HG03066 (cell line): ENCODE measurements around the gene PHF12.

Experiments used
- ATAC-seq: cut with Tn5 transposase; IDR thresholded peaks from one replicate; pipeline ENCODE4 v1.9.1; 2021; ENCODE audit warnings: low read depth; ENCODE audit not compliant: unreplicated experiment

Gene PHF12

GRCh38 chr17:28951428-28951990 is at the start of gene PHF12:
PHF12 (minus strand) TSS chr17:28951518; CDS start chr17:28950960, 558 bp downstream.
- peak; percentile 45 for ATAC-seq

GRCh38 chr17:29000973-29001372 is 49.7 kb upstream of the PHF12 start:
- no peak for ATAC-seq

GRCh38 chr17:28999206-28999605 is 47.9 kb upstream of the PHF12 start:
- ATAC-seq = no peak

GRCh38 chr17:28997806-28998205 is 46.5 kb upstream of the PHF12 start:
- no peak for ATAC-seq

GRCh38 chr17:28996554-28997096 is 45.3 kb upstream of the PHF12 start:
- ATAC-seq = no peak

- no peak for ATAC-seq
These were observed 42.5 kb upstream of the PHF12 start for GRCh38 chr17:28993645-28994426.

GRCh38 chr17:28992625-28993600 is 41.6 kb upstream of the PHF12 start:
- ATAC-seq = no peak

GRCh38 chr17:28992185-28992584 is 40.9 kb upstream of the PHF12 start:
- no peak for ATAC-seq

- no peak for ATAC-seq
These were observed 40.5 kb upstream of the PHF12 start for GRCh38 chr17:28991779-28992178.

GRCh38 chr17:28989028-28989427 is 37.7 kb upstream of the PHF12 start:
- no peak for ATAC-seq

GRCh38 chr17:28988475-28988874 is 37.2 kb upstream of the PHF12 start:
- ATAC-seq = no peak

- no peak for ATAC-seq
These were observed 35.7 kb upstream of the PHF12 start for GRCh38 chr17:28986714-28987655.

GRCh38 chr17:28985950-28986713 is 34.8 kb upstream of the PHF12 start:
- no peak for ATAC-seq

GRCh38 chr17:28983286-28984230 is 32.2 kb upstream of the PHF12 start:
- no peak for ATAC-seq

- ATAC-seq = no peak
These were observed 30.9 kb upstream of the PHF12 start for GRCh38 chr17:28982131-28982793.

- ATAC-seq = no peak
These were observed 27.1 kb upstream of the PHF12 start for GRCh38 chr17:28978356-28978964.
